ENCODE measurements around the gene AKR1C2.
"Not testable (repeated sequence)": the region's sequence is repeated elsewhere in the genome, so short reads cannot be mapped to it uniquely, and the experiment has no call there.

The AKR1C2 gene

GRCh38 chr10:4984971-4985594 is 18.6 kb downstream of the AKR1C2 start:
- no peak overlapping the region for H3K9ac ChIP-seq (ENCODE audit: low read depth, low read length)
- no peak overlapping the region for H3K4me3 ChIP-seq (ENCODE audit: low read depth, low read length)
- H3K27ac ChIP-seq (ENCODE audit: low read depth, low read length): no peak overlapping the region
- no peaks in the 10 kb centered on the region for H3K36me3 ChIP-seq (ENCODE audit: control insufficient read depth, insufficient read depth, low read length)
- no peaks in the 10 kb centered on the region for H3K9me3 ChIP-seq (ENCODE audit: control insufficient read depth, insufficient read depth, low read length)
- H3K27me3 ChIP-seq (ENCODE audit: control insufficient read depth, insufficient read depth, low read length): no peaks in the 10 kb centered on the region
- H3K4me1 ChIP-seq (ENCODE audit: control insufficient read depth, insufficient read depth, low read length): peaks cover 6% of the 10 kb centered on the region; the same call in 1 of the 2 replicates

- Histone ChIP-seq H3K4me3 (ENCODE audit: low read depth, low read length) (no peak overlapping the region), H3K27me3 (ENCODE audit: control insufficient read depth, insufficient read depth, low read length) (no peaks in the 10 kb centered on the region), H3K27ac (ENCODE audit: low read depth, low read length) (no peak overlapping the region), H3K9me3 (ENCODE audit: control insufficient read depth, insufficient read depth, low read length) (no peaks in the 10 kb centered on the region), H3K9ac (ENCODE audit: low read depth, low read length) (no peak overlapping the region), H3K36me3 (ENCODE audit: control insufficient read depth, insufficient read depth, low read length) (no peaks in the 10 kb centered on the region), H3K4me1 (ENCODE audit: control insufficient read depth, insufficient read depth, low read length) (peaks cover 6% of the 10 kb centered on the region; the same call in 1 of the 2 replicates)
These were observed 19.4 kb downstream of the AKR1C2 start for GRCh38 chr10:4984223-4984622.

- Histone ChIP-seq H3K27me3 (ENCODE audit: control insufficient read depth, insufficient read depth, low read length) (no peaks in the 10 kb centered on the region), H3K9ac (ENCODE audit: low read depth, low read length) (no peak overlapping the region), H3K4me3 (ENCODE audit: low read depth, low read length) (no peak overlapping the region), H3K36me3 (ENCODE audit: control insufficient read depth, insufficient read depth, low read length) (no peaks in the 10 kb centered on the region), H3K4me1 (ENCODE audit: control insufficient read depth, insufficient read depth, low read length) (peaks cover 6% of the 10 kb centered on the region; the same call in 1 of the 2 replicates), H3K9me3 (ENCODE audit: control insufficient read depth, insufficient read depth, low read length) (no peaks in the 10 kb centered on the region), H3K27ac (ENCODE audit: low read depth, low read length) (no peak overlapping the region)
These were observed 19.9 kb downstream of the AKR1C2 start for GRCh38 chr10:4983615-4984216.

DNA sequence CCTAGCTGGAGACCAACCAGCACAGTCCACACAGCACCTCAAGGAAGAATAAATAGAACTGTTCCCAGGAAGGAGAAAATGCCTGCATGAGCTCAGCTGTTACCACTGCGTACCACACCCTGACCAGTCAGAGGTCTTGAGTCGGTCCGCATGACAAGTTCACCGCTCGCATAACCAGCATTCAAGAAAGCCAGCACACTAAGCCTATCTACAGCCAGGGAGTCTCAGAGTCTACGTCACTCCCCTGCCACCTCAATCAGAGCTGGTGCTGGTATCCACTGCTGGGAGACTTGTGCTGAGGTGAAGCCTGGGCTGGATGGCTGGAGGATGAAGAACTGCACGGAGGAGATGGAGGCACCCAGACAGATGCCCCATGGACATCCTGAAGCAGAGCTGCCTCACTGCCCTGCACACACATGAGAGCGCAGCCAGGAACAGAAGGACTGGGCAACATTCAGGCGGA is 20.9 kb downstream of the AKR1C2 start:
- Histone ChIP-seq H3K27ac (ENCODE audit: low read depth, low read length) (no peak overlapping the region), H3K36me3 (ENCODE audit: control insufficient read depth, insufficient read depth, low read length) (no peaks in the 10 kb centered on the region), H3K4me1 (ENCODE audit: control insufficient read depth, insufficient read depth, low read length) (peaks cover 6% of the 10 kb centered on the region; the same call in 1 of the 2 replicates), H3K9ac (ENCODE audit: low read depth, low read length) (no peak overlapping the region), H3K9me3 (ENCODE audit: control insufficient read depth, insufficient read depth, low read length) (no peaks in the 10 kb centered on the region), H3K4me3 (ENCODE audit: low read depth, low read length) (no peak overlapping the region), H3K27me3 (ENCODE audit: control insufficient read depth, insufficient read depth, low read length) (no peaks in the 10 kb centered on the region)

DNA sequence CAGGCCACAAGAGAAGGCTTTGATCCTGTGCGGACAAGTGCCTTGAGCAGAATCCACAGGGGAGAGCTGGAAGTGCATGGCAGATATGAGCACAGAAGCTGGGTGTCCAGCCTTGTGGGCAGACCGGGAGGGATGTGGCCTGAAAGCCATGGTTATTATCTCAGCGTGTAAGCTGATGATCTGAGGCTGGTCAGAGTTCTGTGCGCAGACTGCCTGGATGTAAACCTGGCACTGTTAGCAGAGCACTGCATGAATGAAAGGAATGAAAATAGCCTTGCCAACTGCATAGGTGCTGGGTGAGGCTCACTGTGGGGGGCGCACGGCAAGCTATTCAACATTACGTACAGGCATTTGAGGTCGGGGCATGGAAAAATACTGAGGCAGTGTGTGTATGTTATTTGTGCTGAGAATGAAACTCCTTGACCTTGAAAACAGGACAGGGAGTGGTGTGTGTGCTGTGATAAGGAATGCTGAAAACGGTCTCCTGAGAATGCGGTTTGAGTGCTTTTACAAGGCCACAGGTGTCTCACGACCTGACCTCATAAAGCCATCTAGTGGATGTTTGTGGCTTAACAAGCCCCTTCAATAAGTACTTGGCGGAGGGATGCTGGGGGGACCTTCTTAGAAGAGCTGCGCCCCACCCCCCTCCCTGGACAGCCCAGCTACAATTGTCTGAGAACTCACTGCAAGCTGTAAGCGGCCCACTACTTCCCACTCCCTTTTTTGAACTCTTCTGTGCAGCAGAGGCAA is 21.8 kb downstream of the AKR1C2 start:
- Histone ChIP-seq H3K9ac (ENCODE audit: low read depth, low read length) (no peak overlapping the region), H3K9me3 (ENCODE audit: control insufficient read depth, insufficient read depth, low read length) (no peaks in the 10 kb centered on the region), H3K4me3 (ENCODE audit: low read depth, low read length) (no peak overlapping the region), H3K4me1 (ENCODE audit: control insufficient read depth, insufficient read depth, low read length) (peaks cover 6% of the 10 kb centered on the region; the same call in 1 of the 2 replicates), H3K27me3 (ENCODE audit: control insufficient read depth, insufficient read depth, low read length) (no peaks in the 10 kb centered on the region), H3K36me3 (ENCODE audit: control insufficient read depth, insufficient read depth, low read length) (no peaks in the 10 kb centered on the region), H3K27ac (ENCODE audit: low read depth, low read length) (no peak overlapping the region)

DNA sequence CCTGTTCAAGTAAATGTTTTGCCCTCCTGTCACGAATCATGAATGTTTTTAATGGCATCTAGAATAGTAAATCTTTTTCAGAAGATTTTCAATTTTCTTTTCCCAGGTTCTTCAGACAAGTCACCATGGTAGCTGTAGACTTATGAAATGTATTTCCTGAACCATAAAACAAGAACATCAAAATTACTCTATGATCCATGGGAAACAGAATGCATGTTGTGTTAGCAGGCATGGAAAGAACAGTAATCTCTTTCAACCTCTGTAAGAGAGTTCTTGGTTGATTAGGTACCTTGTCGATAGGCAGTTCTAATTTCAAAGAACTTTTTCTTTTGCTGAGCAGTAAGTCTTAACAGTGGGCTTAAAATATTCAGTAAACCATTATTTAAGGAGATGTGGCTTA is 22.9 kb downstream of the AKR1C2 start:
- Histone ChIP-seq H3K27ac (ENCODE audit: low read depth, low read length) (no peak overlapping the region), H3K4me3 (ENCODE audit: low read depth, low read length) (no peak overlapping the region), H3K9me3 (ENCODE audit: control insufficient read depth, insufficient read depth, low read length) (no peaks in the 10 kb centered on the region), H3K9ac (ENCODE audit: low read depth, low read length) (no peak overlapping the region), H3K36me3 (ENCODE audit: control insufficient read depth, insufficient read depth, low read length) (no peaks in the 10 kb centered on the region), H3K4me1 (ENCODE audit: control insufficient read depth, insufficient read depth, low read length) (peaks cover 6% of the 10 kb centered on the region; the same call in 1 of the 2 replicates), H3K27me3 (ENCODE audit: control insufficient read depth, insufficient read depth, low read length) (no peaks in the 10 kb centered on the region)

DNA sequence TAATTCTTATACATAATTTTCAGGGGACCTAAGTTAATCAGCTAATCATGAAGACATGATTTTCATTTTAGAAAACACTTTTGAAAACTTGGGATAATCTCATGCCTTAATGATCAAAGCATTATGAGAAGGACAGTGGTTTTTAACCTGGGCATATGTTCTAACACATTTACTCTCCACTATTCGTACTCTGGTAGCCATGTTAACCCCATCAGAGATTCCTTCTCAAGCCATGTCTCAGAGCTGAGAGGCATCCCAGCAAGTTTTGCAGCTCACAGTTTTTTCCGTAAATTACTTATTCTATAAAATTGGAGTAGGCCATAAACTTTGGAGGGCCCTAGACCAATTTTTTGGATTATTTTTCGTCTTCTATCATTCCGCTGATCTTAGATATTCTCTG is 24.8 kb downstream of the AKR1C2 start:
- no peak overlapping the region for H3K4me3 ChIP-seq (ENCODE audit: low read depth, low read length)
- no peak overlapping the region for H3K9ac ChIP-seq (ENCODE audit: low read depth, low read length)
- H3K36me3 ChIP-seq (ENCODE audit: control insufficient read depth, insufficient read depth, low read length): no peaks in the 10 kb centered on the region
- H3K9me3 ChIP-seq (ENCODE audit: control insufficient read depth, insufficient read depth, low read length): no peaks in the 10 kb centered on the region
- H3K27ac ChIP-seq (ENCODE audit: low read depth, low read length): no peak overlapping the region
- H3K4me1 ChIP-seq (ENCODE audit: control insufficient read depth, insufficient read depth, low read length): peaks cover 6% of the 10 kb centered on the region; the same call in 1 of the 2 replicates
- H3K27me3 ChIP-seq (ENCODE audit: control insufficient read depth, insufficient read depth, low read length): no peaks in the 10 kb centered on the region

DNA sequence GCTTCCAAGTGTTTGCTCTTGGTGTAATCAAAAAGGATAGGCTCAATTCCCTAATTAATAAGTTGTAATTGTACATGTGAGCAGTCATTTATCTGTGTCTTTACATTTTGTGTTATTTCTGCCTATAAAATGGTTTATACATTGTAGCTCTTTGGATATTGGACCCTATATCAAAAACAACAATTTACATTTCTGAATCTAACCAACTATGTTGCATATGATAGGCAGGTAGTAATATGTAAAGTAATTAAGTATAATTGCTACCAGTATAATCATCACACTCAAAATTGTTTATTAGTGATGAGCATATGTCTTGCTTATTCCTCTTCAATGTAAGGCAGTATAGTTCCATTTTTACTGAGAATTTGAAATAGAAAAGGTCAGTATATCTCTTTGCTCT is 26.6 kb downstream of the AKR1C2 start:
- H3K4me1 ChIP-seq (ENCODE audit: control insufficient read depth, insufficient read depth, low read length): peaks cover 6% of the 10 kb centered on the region; the same call in 1 of the 2 replicates
- no peaks in the 10 kb centered on the region for H3K36me3 ChIP-seq (ENCODE audit: control insufficient read depth, insufficient read depth, low read length)
- no peak overlapping the region for H3K4me3 ChIP-seq (ENCODE audit: low read depth, low read length)
- no peak overlapping the region for H3K27ac ChIP-seq (ENCODE audit: low read depth, low read length)
- H3K9me3 ChIP-seq (ENCODE audit: control insufficient read depth, insufficient read depth, low read length): no peaks in the 10 kb centered on the region
- no peaks in the 10 kb centered on the region for H3K27me3 ChIP-seq (ENCODE audit: control insufficient read depth, insufficient read depth, low read length)
- no peak overlapping the region for H3K9ac ChIP-seq (ENCODE audit: low read depth, low read length)

DNA sequence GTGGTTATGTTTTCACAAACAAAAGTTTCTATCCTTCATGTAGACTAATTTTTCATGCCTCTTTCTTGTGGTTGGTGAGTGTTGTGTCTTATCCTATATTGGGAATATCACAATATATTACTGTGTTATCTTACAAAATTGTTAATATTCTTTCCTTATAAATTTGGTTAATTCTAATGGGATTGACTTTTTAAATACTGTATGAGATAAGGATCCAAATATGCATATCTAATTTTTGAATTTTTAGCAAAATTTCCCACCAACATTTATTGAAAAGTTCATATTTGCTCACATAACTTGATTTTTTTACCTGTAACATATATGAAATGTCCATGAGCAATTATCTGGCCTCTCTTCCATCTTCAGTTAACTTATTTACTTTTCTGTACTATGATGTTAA is 29.3 kb downstream of the AKR1C2 start:
- H3K27ac ChIP-seq (ENCODE audit: low read depth, low read length); H3K9ac ChIP-seq (ENCODE audit: low read depth, low read length); H3K27me3 ChIP-seq (ENCODE audit: control insufficient read depth, insufficient read depth, low read length); H3K9me3 ChIP-seq (ENCODE audit: control insufficient read depth, insufficient read depth, low read length); H3K4me3 ChIP-seq (ENCODE audit: low read depth, low read length); H3K4me1 ChIP-seq (ENCODE audit: control insufficient read depth, insufficient read depth, low read length); H3K36me3 ChIP-seq (ENCODE audit: control insufficient read depth, insufficient read depth, low read length): not testable (repeated sequence)

- H3K4me3 ChIP-seq (ENCODE audit: low read depth, low read length); H3K9ac ChIP-seq (ENCODE audit: low read depth, low read length); H3K9me3 ChIP-seq (ENCODE audit: control insufficient read depth, insufficient read depth, low read length); H3K4me1 ChIP-seq (ENCODE audit: control insufficient read depth, insufficient read depth, low read length); H3K36me3 ChIP-seq (ENCODE audit: control insufficient read depth, insufficient read depth, low read length); H3K27me3 ChIP-seq (ENCODE audit: control insufficient read depth, insufficient read depth, low read length); H3K27ac ChIP-seq (ENCODE audit: low read depth, low read length): not testable (repeated sequence)
These were observed 30.4 kb downstream of the AKR1C2 start for GRCh38 chr10:4973294-4973693.
